ENCODE measurements around the gene C2orf76. TPM values are rescaled to one million over a fixed set of nuclear protein-coding genes. Genes with fewer than 3 reads are reported as not detected.
A peak's percentile ranks its signal among the peaks of the same experiment; 100 is the strongest.

The C2orf76 gene
- total and polyA plus RNA-seq, 7 donors, result 11.1 to 26.4 (median 17.6) TPM

DNA sequence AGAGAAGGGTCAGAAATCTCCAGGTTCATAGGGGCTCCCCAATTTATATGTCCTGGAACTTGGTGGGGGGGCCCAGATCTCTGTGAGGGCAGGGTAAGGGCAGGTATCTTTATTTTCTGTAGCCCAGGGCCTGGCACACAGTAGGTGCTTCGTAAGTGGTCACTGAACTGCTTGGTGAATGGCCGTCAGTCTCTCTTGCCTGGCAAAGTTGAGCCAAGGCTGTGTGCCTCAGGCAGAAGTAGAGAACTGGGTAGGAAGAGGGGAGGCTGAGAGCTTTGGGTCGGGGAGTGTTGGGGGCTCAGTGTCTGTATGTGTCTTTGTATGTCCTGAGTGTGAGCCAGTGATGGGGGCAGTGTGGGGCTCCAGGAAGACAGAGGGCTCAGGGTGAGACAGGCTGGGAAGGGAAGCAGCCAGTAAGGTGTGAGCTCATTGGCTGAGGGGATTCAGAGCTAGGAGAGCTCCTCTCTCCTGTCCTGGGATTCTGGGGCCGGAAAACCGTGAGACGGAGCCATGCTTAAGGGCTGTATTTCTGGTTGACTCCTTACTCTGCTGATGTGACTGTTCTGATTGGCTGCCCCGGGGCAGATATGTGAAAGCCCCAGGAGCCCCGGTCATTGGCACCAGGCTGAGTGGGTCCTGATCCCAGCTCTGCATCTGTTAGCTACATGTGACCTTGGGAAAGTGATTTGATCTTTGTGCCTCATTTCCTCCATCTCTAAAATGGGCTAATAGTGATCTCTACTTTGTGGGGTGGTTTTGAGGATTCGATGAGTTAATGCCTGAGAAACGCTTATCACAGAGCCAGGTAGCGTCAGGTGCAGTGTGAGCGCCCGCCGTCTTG, 112.7 kb downstream of the C2orf76 start:
- intact Hi-C loops (cut with DNase I), result no loop called here
- Histone ChIP-seq H3K4me3 (no peak overlapping the region), H3K4me1 (peaks cover 0 to 22% (median 16%) of the 10 kb centered on the region in 4 donors), H3K27me3 (no peaks in the 10 kb centered on the region), H3K9me3 (no peaks in the 10 kb centered on the region), H3K36me3 (no peaks in the 10 kb centered on the region), H3K27ac (no peak overlapping the region)
- whole genome bisulfite sequencing, 2 donors, result 89 to 96% methylated on average over 14 of the region's 14 CpGs
- no peak for TF ChIP-seq EP300 (IDR thresholded peaks at IDR 0.05)
- no peak for DNase-seq

DNA sequence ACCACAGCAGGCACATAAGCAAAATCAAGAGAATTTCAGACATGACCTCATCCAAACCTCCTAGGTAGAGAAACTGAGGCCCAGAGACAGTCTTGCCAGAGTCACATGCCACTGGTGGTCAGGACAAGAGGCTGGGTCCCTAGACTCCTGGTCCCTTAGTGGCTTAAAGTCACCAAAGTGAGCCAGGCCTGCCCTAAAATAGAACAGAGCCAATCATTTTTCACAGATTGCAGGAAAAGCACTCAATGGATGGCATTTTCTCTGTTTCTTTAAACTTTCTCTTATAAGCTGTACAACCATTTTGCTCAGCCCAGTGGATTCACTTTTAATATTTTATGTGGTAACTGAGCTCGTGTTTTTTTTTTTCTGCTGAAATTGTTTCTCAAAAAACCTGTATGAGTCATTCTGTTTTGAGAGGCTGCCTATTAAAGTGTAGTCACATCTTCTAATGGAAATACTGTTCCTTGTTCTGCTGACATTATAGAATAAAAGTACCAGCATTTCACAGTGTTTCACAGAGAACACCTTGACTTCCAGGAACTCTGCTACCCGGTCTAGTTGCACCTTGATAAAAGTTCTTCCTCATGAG, 113.4 kb downstream of the C2orf76 start:
- Histone ChIP-seq H3K9me3 (no peaks in the 10 kb centered on the region), H3K4me3 (no peak overlapping the region), H3K27me3 (no peaks in the 10 kb centered on the region), H3K36me3 (no peaks in the 10 kb centered on the region), H3K27ac (peak overlapping the region in 1 of 4 donors; percentile 49), H3K4me1 (peaks cover 0 to 22% (median 16%) of the 10 kb centered on the region in 4 donors)
- intact Hi-C loops (cut with DNase I), result no loop called here
- DNase-seq, result no peak
- TF ChIP-seq EP300 (IDR thresholded peaks at IDR 0.05) (no peak), POLR2A (IDR thresholded peaks at IDR 0.05) (no peak), POLR2AphosphoS5 (IDR thresholded peaks at IDR 0.05) (no peak), CTCF (IDR thresholded peaks at IDR 0.05) (no peak)
- WGBS, 2 donors, result 65 to 68% methylated on average over 2 of the region's 2 CpGs

Other genes starting within 250 kb of the C2orf76 start
- gene C1QL2, start 208.1 kb downstream of the C2orf76 start, total RNA-seq, result not detected
- not detected for gene C1QL2, start 208.1 kb downstream of the C2orf76 start, polyA plus RNA-seq
- 1 to 10 TPM; 1.5 to 6.9 (median 3.3) TPM for gene STEAP3, start 143.0 kb downstream of the C2orf76 start, total RNA-seq
- 10 to 100 TPM in 1 of 3 donors, 1 to 10 TPM in 2; 1.4 to 16.4 (median 1.8) TPM for gene STEAP3, start 143.0 kb downstream of the C2orf76 start, polyA plus RNA-seq
- 10 to 100 TPM; 49.5 to 92.4 (median 70.7) TPM for gene DBI, start 143 bp upstream of the C2orf76 start, total RNA-seq
- gene DBI, start 143 bp upstream of the C2orf76 start, polyA plus RNA-seq, result 1,000 to 10,000 TPM in 2 of 3 donors, 100 to 1,000 TPM in 1; 740 to 1,261 (median 1,072) TPM
- gene TMEM37, start 65.0 kb upstream of the C2orf76 start, total RNA-seq, result 1 to 10 TPM in 3 of 4 donors, under 1 TPM in 1; 0.55 to 6.1 (median 2.6) TPM
- 10 to 100 TPM; 45.0 to 96.9 (median 69.7) TPM for gene TMEM37, start 65.0 kb upstream of the C2orf76 start, polyA plus RNA-seq
- not detected for gene SCTR, start 157.6 kb upstream of the C2orf76 start, total RNA-seq
- under 1 TPM in 1 of 3 donors, not detected in 2; 0.16 TPM for gene SCTR, start 157.6 kb upstream of the C2orf76 start, polyA plus RNA-seq
- not detected for gene CFAP221, start 177.6 kb upstream of the C2orf76 start, total RNA-seq
- under 1 TPM in 1 of 3 donors, not detected in 2; 0.07 TPM for gene CFAP221, start 177.6 kb upstream of the C2orf76 start, polyA plus RNA-seq